GM12878 (cell line): Measurements from ENCODE around the gene OPTC. TPM values are rescaled to one million over a fixed set of nuclear protein-coding genes. Genes with fewer than 3 reads are reported as not detected.

ENCODE experiments used
- ATAC-seq: fragments of 200-7000 bp; cut with Tn5 transposase; 3 replicates; pipeline ENCODE4 v1.9.1; 2020; ENCODE audit warnings: mild to moderate bottlenecking, moderate library complexity
- BruUV-seq: library from RNA; stranded (reverse); fragments of 400-500 nt; replicated peaks from 2 replicates; lab custom pipeline; 2021; lab: Mats Ljungman, UMichigan
- CTCF ChIA-PET: fragments of 300-600 bp; sonication (Branson Sonifier 250); formaldehyde crosslinking; extraction: SDS; loops from one replicate; lab custom pipeline; 2021; ENCODE audit warnings: inconsistent platforms; lab: Yijun Ruan, JAX
- POLR2A ChIA-PET: fragments of 350-600 bp; formaldehyde crosslinking; extraction: SDS; loops from one replicate; lab custom pipeline; 2021; ENCODE audit warnings: inconsistent platforms; lab: Charles Lee
- RAD21 ChIA-PET: fragments of 300-600 bp; sonication (Branson Sonifier 250); formaldehyde crosslinking; loops from one replicate; lab custom pipeline; 2023; ENCODE audit warnings: antibody characterized with exemption; ENCODE audit not compliant: unreplicated experiment; lab: Charles Lee
- SMC1A ChIA-PET: fragments of 300-600 bp; sonication (Branson Sonifier 250); formaldehyde crosslinking; loops from one replicate; lab custom pipeline; 2023; ENCODE audit not compliant: unreplicated experiment, uncharacterized antibody; lab: Charles Lee
- DNase-seq: peaks from one replicate; pipeline ENCODE4 v3.0.0-alpha.2; 2011; ENCODE audit warnings: low read depth, low spot score
- FAIRE-seq: peaks from 3 replicates; lab custom pipeline; 2011; peaks lifted over from hg19 to GRCh38; lab: Jason Lieb, UNC
- H2AFZ ChIP-seq: 2 replicates; pipeline ENCODE4 v1.6.0; 2011; ENCODE audit warnings: low read depth, low read length, control low read depth; ENCODE audit not compliant: control insufficient read depth
- H3K27ac ChIP-seq: 2 replicates; pipeline ENCODE4 v1.5.1; 2011; ENCODE audit warnings: control low read depth; ENCODE audit not compliant: control insufficient read depth, insufficient read depth
- H3K27me3 ChIP-seq, 2 experiments: replicated peaks in 1 of 2; 2 replicates each; pipeline versions ENCODE4 v1.6.0 to v1.6.1; 2011; ENCODE audit warnings: low read length in 1 of 2; ENCODE audit not compliant: control insufficient read depth in 2 of 2, insufficient read depth in 2 of 2
- H3K36me3 ChIP-seq, 2 experiments: 2 replicates each; pipeline ENCODE4 v1.5.1; 2011; ENCODE audit warnings: low read length in 1 of 2; ENCODE audit not compliant: control insufficient read depth in 2 of 2, insufficient read depth in 2 of 2
- H3K4me1 ChIP-seq: 2 replicates; pipeline ENCODE4 v1.6.1; 2011; ENCODE audit warnings: mild to moderate bottlenecking, low read length, moderate library complexity, mixed read lengths; ENCODE audit not compliant: control insufficient read depth, insufficient read depth
- H3K4me2 ChIP-seq: 2 replicates; pipeline ENCODE4 v1.6.0; 2011; ENCODE audit warnings: control low read depth; ENCODE audit not compliant: control insufficient read depth, insufficient read depth
- H3K4me3 ChIP-seq: fragments of 200-600 bp; sonication (generic); 2 replicates; pipeline ENCODE4 v1.5.1; 2016
- H3K79me2 ChIP-seq: 2 replicates; pipeline ENCODE4 v1.6.0; 2011; ENCODE audit warnings: low read length; ENCODE audit not compliant: control insufficient read depth, insufficient read depth
- H3K9ac ChIP-seq: 2 replicates; pipeline ENCODE4 v1.8.0; 2011; ENCODE audit warnings: low read length, control low read depth, mixed read lengths; ENCODE audit not compliant: control insufficient read depth, insufficient read depth
- H3K9me3 ChIP-seq: replicated peaks from 3 replicates; pipeline ENCODE4 v1.5.1; 2011; ENCODE audit warnings: mild to moderate bottlenecking, low read length; ENCODE audit not compliant: control insufficient read depth, insufficient read depth
- H4K20me1 ChIP-seq: 2 replicates; pipeline ENCODE4 v1.6.0; 2011; ENCODE audit not compliant: control insufficient read depth, insufficient read depth
- BHLHE40 ChIP-seq, 2 experiments: fragments of 450-650 bp in 1 of 2; IDR thresholded peaks; 2 replicates each; pipeline ENCODE4 v1.6.1; 2011 to 2017; ENCODE audit warnings: low read depth in 2 of 2, borderline replicate concordance in 1 of 2, improper control_type of control experiment in 1 of 2, low read length in 1 of 2, mild to moderate bottlenecking in 1 of 2
- ESRRA ChIP-seq: IDR thresholded peaks from 2 replicates; pipeline ENCODE4 v1.6.1; 2012; ENCODE audit warnings: mild to moderate bottlenecking, low read length, improper control_type of control experiment
- HDGF ChIP-seq: fragments of 450-650 bp; IDR thresholded peaks from 2 replicates; pipeline ENCODE4 v1.6.1; 2016; ENCODE audit warnings: antibody characterized with exemption
- IKZF2 ChIP-seq, 2 experiments: fragments of 450-650 bp; IDR thresholded peaks; 2 replicates each; pipeline ENCODE4 v1.6.1; 2017; ENCODE audit warnings: mild to moderate bottlenecking in 2 of 2, moderate library complexity in 2 of 2
- JUNB ChIP-seq: IDR thresholded peaks from 2 replicates; pipeline ENCODE4 v1.6.1; 2016; ENCODE audit warnings: antibody characterized with exemption, mild to moderate bottlenecking
- MEF2A ChIP-seq: IDR thresholded peaks from 2 replicates; pipeline ENCODE4 v1.6.1; 2011; ENCODE audit warnings: low read depth, mild to moderate bottlenecking, low read length, moderate library complexity; ENCODE audit not compliant: insufficient read depth
- MTA2 ChIP-seq: fragments of 450-650 bp; IDR thresholded peaks from 2 replicates; pipeline ENCODE4 v1.6.1; 2016; ENCODE audit warnings: low read depth, mild to moderate bottlenecking, moderate library complexity
- NFIC ChIP-seq: IDR thresholded peaks from 2 replicates; pipeline ENCODE4 v1.6.1; 2012; ENCODE audit warnings: low read depth, mild to moderate bottlenecking, inconsistent platforms, low read length, moderate library complexity
- RAD21 ChIP-seq: IDR thresholded peaks from 2 replicates; pipeline ENCODE4 v1.6.1; 2011; ENCODE audit warnings: mild to moderate bottlenecking, low read depth, low read length, moderate library complexity; ENCODE audit not compliant: insufficient read depth
- RAD51 ChIP-seq: fragments of 450-650 bp; IDR thresholded peaks from 2 replicates; pipeline ENCODE4 v1.6.1; 2016; ENCODE audit warnings: moderate library complexity, mild to moderate bottlenecking, inconsistent platforms
- SREBF1 ChIP-seq: IDR thresholded peaks from 2 replicates; pipeline ENCODE4 v1.6.1; 2012; ENCODE audit warnings: mild to moderate bottlenecking, low read length
- SUZ12 ChIP-seq: fragments of 200-600 bp; sonication (generic); IDR thresholded peaks from one replicate; pipeline ENCODE4 v1.6.1; 2018; ENCODE audit warnings: antibody characterized with exemption, mild to moderate bottlenecking; ENCODE audit not compliant: unreplicated experiment
- WGBS: methylation state at CpG from one replicate; pipeline ENCODE4 v1.1.6; 2016; ENCODE audit warnings: low lambda C conversion rate; ENCODE audit not compliant: insufficient replicate concordance, insufficient coverage; ENCODE audit errors: missing lambda C conversion rate; 5-methylcytosine and 5-hydroxymethylcytosine counted together
- in situ Hi-C: fragments of 300-500 bp; cut with MboI; formaldehyde crosslinking; loops from 9 replicates; pipeline ENCODE4 v1.14.3; 2018; ENCODE audit warnings: mixed read lengths
- intact Hi-C: fragments of 100-400 bp; cut with micrococcal nuclease; formaldehyde crosslinking; loops from one replicate; pipeline ENCODE4 v1.14.2; 2022; ENCODE audit not compliant: unreplicated experiment
- polyA plus RNA-seq, 11 experiments: library from polyadenylated mRNA; depleted of rRNA in 4 of 11; unstranded in 6 of 11; stranded (reverse) in 5 of 11; fragments of >200 nt; fragmentation: Nextera tagmentation in 4 of 11; fragmentation: Illumina TruSeq in 1 of 11; extraction: Ambion mirVana in 4 of 11; extraction: Trizol in 1 of 11; gene quantifications; 1 replicate in 1 of 11; 2 replicates in 10 of 11; pipeline versions ENCODE4 v1.2.1 to v1.2.3, GENCODE V29; 2011 to 2016; ENCODE audit warnings: inconsistent platforms in 2 of 11, missing spikeins in 2 of 11, low read depth in 1 of 11
- total RNA-seq, 4 experiments: library from RNA; depleted of rRNA in 3 of 4; stranded (reverse); fragments of >200 nt in 3 of 4; fragmentation: Illumina TruSeq in 1 of 4; extraction: Trizol in 1 of 4; gene quantifications; 2 replicates each; pipeline versions ENCODE4 v1.2.1 to v1.2.3, GENCODE V29; 2013 to 2021
- TF ChIP-seq, protein P1 (sequence below): fragments of 450-650 bp; IDR thresholded peaks from 2 replicates; pipeline ENCODE4 v1.6.1; 2017; ENCODE audit warnings: low read depth, mild to moderate bottlenecking, moderate library complexity
- TF ChIP-seq, protein P2 (sequence below): fragments of 450-650 bp; IDR thresholded peaks from 2 replicates; pipeline ENCODE4 v1.6.1; 2017; ENCODE audit warnings: mild to moderate bottlenecking, moderate library complexity

OPTC gene
- total and polyA plus RNA-seq, 10 of the 15 experiments (the other 5 are each of a cell fraction or from before 2014, with no cell fraction given): not detected

- TF ChIP-seq BHLHE40 (IDR thresholded peaks at IDR 0.05; ENCODE audit: borderline replicate concordance in 1 of 2, low read depth in 2 of 2, low read length in 1 of 2): no peak
- TF ChIP-seq JUNB: no peak
- no peak for TF ChIP-seq SREBF1
- no peak for TF ChIP-seq IKZF2 (IDR thresholded peaks at IDR 0.05)
- TF ChIP-seq MTA2: no peak
- TF ChIP-seq NFIC: no peak
- TF ChIP-seq MEF2A: no peak
- TF ChIP-seq, protein P1, sequence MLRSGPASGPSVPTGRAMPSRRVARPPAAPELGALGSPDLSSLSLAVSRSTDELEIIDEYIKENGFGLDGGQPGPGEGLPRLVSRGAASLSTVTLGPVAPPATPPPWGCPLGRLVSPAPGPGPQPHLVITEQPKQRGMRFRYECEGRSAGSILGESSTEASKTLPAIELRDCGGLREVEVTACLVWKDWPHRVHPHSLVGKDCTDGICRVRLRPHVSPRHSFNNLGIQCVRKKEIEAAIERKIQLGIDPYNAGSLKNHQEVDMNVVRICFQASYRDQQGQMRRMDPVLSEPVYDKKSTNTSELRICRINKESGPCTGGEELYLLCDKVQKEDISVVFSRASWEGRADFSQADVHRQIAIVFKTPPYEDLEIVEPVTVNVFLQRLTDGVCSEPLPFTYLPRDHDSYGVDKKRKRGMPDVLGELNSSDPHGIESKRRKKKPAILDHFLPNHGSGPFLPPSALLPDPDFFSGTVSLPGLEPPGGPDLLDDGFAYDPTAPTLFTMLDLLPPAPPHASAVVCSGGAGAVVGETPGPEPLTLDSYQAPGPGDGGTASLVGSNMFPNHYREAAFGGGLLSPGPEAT: no peak
- TF ChIP-seq SUZ12: no peak
- TF ChIP-seq, protein P2, sequence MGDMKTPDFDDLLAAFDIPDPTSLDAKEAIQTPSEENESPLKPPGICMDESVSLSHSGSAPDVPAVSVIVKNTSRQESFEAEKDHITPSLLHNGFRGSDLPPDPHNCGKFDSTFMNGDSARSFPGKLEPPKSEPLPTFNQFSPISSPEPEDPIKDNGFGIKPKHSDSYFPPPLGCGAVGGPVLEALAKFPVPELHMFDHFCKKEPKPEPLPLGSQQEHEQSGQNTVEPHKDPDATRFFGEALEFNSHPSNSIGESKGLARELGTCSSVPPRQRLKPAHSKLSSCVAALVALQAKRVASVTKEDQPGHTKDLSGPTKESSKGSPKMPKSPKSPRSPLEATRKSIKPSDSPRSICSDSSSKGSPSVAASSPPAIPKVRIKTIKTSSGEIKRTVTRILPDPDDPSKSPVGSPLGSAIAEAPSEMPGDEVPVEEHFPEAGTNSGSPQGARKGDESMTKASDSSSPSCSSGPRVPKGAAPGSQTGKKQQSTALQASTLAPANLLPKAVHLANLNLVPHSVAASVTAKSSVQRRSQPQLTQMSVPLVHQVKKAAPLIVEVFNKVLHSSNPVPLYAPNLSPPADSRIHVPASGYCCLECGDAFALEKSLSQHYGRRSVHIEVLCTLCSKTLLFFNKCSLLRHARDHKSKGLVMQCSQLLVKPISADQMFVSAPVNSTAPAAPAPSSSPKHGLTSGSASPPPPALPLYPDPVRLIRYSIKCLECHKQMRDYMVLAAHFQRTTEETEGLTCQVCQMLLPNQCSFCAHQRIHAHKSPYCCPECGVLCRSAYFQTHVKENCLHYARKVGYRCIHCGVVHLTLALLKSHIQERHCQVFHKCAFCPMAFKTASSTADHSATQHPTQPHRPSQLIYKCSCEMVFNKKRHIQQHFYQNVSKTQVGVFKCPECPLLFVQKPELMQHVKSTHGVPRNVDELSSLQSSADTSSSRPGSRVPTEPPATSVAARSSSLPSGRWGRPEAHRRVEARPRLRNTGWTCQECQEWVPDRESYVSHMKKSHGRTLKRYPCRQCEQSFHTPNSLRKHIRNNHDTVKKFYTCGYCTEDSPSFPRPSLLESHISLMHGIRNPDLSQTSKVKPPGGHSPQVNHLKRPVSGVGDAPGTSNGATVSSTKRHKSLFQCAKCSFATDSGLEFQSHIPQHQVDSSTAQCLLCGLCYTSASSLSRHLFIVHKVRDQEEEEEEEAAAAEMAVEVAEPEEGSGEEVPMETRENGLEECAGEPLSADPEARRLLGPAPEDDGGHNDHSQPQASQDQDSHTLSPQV: no peak
- TF ChIP-seq RAD21: no peak
- TF ChIP-seq RAD51: no peak
- TF ChIP-seq HDGF: no peak
- TF ChIP-seq ESRRA: no peak
- DNase-seq (no peak), FAIRE-seq (no peak), ATAC-seq (no peak)
- ChIA-PET RAD21 (no interaction called here), POLR2A (no interaction called here), SMC1A (interaction anchor here (1.2 kb wide), 1 partner anchor 149 kb away, joined by 4 read pairs; no protein-coding TSS in a partner anchor), CTCF (interaction anchor here (1.9 to 11.6 kb wide), 2 partner anchors 11 to 151 kb away, joined by 8 to 323 read pairs; no protein-coding TSS in a partner anchor)
- Histone ChIP-seq H2AFZ (no peak overlapping the region), H3K4me1 (no peaks in the 10 kb centered on the region), H3K9me3 (no peaks in the 10 kb centered on the region), H3K27ac (no peak overlapping the region), H3K79me2 (no peaks in the 10 kb centered on the region), H3K27me3 (peaks cover 0 to 10% of the 10 kb centered on the region in 2 experiments; a peak in 3 of 4 replicates), H3K9ac (no peak overlapping the region), H3K4me2 (no peak overlapping the region), H3K4me3 (no peak overlapping the region), H4K20me1 (no peaks in the 10 kb centered on the region), H3K36me3 (no peaks in the 10 kb centered on the region)
- WGBS: 31% methylated on average over 6 of the region's 6 CpGs
- BruUV-seq: no TSS peak
- in situ Hi-C loops (no loop called here), intact Hi-C loops (no loop called here)
Measured at GRCh38 chr1:203492748-203493130, 1.2 kb upstream of the OPTC start.
